D721Med (cell line): ENCODE measurements around the gene CDK5R2.
A peak's percentile ranks its signal among the peaks of the same experiment; 100 is the strongest.
"Not testable (repeated sequence)": the region's sequence is repeated elsewhere in the genome, so short reads cannot be mapped to it uniquely, and the experiment has no call there.

Source experiments
- DNase-seq: peaks from one replicate; pipeline ENCODE4 v3.0.0; 2011; ENCODE audit warnings: low spot score; ENCODE audit not compliant: insufficient read length
- FAIRE-seq: peaks from 2 replicates; lab custom pipeline; 2011; peaks lifted over from hg19 to GRCh38; lab: Jason Lieb, UNC
- TF ChIP-seq, protein P1 (sequence below): IDR thresholded peaks from 2 replicates; pipeline ENCODE4 v1.5.1; 2012; ENCODE audit warnings: mild to moderate bottlenecking, control low read depth; ENCODE audit not compliant: insufficient read depth; ENCODE audit errors: missing control alignments

Gene CDK5R2

DNA sequence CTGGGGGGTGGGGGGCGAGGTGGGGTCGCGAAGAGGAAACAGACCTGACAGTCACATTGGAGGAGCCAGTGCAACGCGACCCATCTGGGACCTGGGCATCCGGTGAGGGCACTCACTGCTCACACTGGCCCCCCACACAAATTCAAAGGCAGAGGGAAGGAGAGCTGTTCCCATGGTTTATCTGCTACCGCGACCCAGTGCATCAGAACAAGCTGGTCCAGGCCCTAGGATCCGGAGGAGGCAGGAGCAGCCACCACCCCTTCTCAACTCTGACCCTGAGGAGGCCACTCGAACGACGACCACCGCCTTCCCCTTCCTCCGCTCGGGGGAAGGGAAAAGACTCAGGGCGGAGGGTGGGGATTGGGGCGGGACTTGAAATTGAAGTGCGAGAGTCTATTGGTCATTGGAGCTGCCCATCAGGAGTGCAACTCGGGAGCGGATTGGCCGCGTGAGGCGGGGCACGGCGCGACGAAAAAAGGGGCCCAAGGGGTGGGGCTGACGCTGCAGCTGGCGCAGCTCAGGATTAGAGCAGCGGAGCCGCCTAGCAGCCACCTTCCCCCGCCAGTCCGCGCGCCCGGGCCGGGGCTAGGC lies at the start of gene CDK5R2:
Gene CDK5R2, plus strand, starts transcription at position 526 of the 591 bp plus-strand sequence. CDS start 155 bp downstream, outside the sequence.
- DNase-seq (peak; percentile 99), FAIRE-seq (no peak)
- TF ChIP-seq, protein P1, sequence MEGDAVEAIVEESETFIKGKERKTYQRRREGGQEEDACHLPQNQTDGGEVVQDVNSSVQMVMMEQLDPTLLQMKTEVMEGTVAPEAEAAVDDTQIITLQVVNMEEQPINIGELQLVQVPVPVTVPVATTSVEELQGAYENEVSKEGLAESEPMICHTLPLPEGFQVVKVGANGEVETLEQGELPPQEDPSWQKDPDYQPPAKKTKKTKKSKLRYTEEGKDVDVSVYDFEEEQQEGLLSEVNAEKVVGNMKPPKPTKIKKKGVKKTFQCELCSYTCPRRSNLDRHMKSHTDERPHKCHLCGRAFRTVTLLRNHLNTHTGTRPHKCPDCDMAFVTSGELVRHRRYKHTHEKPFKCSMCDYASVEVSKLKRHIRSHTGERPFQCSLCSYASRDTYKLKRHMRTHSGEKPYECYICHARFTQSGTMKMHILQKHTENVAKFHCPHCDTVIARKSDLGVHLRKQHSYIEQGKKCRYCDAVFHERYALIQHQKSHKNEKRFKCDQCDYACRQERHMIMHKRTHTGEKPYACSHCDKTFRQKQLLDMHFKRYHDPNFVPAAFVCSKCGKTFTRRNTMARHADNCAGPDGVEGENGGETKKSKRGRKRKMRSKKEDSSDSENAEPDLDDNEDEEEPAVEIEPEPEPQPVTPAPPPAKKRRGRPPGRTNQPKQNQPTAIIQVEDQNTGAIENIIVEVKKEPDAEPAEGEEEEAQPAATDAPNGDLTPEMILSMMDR: no peak

GRCh38 chr2:218910741-218911140 lies 48.7 kb upstream of the CDK5R2 start:
- TF ChIP-seq, protein P1: no peak
- no peak for FAIRE-seq
- DNase-seq: no peak

DNA sequence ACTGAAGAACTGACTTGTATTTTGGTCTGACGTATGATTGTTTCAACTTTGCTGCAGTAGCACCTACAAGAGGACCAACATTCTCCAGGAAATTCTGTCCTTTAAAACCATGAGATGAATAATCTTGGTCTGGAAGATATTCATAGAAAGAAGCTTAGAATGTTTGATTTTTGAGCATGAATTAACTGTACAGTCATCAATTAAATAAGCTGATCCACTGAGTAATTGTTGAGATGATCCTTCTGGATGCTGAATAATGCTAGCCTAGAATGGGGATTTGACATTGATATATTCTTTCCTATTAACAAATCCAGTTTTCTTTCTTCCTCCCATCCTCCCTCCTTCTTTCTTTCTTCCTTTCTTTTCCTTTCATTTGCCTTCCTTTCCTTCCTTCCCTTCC lies 39.0 kb upstream of the CDK5R2 start:
- TF ChIP-seq, protein P1: no peak
- FAIRE-seq (no peak), DNase-seq (no peak)

GRCh38 chr2:218924757-218925156 lies 34.7 kb upstream of the CDK5R2 start:
- FAIRE-seq: no peak
- DNase-seq: no peak
- TF ChIP-seq, protein P1: no peak

GRCh38 chr2:218925434-218925833 lies 34.0 kb upstream of the CDK5R2 start:
- TF ChIP-seq, protein P1: no peak
- DNase-seq (no peak), FAIRE-seq (no peak)

DNA sequence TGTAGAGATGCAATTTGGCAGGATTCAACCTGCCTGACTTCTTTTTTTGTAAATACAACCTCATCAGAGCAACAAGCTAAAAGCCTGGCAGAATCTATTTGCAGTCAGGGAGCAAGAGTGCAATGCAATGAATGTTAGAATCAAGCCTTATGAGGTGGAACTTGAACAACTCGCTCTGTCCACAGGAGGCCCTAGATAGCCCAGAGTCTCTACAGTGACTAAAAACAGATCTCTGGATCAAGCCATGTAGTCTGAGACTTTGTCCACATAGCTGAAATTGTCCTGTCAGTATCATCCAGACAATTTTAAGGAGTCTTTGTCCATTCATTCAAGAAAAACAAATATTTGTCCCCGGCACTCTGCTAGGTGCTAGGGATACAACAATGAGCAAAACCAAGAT lies 32.0 kb upstream of the CDK5R2 start:
- DNase-seq (no peak), FAIRE-seq (no peak)
- TF ChIP-seq, protein P1: no peak

GRCh38 chr2:218927876-218928275 lies 31.6 kb upstream of the CDK5R2 start:
- TF ChIP-seq, protein P1: no peak
- DNase-seq: no peak
- no peak for FAIRE-seq

DNA sequence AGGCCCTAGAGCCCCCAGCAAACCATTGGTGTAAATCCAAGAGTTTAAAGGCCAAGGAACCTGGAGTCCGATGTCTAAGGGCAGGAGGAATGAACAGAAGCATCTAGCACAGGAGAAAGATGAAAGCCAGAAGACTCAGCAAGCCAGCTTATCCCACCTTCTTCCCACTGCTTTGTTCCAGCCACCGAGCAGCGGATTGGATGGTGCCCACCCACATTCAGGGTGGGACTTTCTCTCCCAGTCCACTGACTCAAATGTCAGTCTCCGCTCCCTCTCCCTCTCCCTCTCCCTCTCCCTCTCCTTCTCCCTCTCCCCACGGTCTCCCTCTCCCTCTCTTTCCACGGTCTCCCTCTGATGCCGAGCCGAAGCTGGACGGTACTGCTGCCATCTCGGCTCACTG lies 29.0 kb upstream of the CDK5R2 start:
- FAIRE-seq: not testable (repeated sequence)

DNA sequence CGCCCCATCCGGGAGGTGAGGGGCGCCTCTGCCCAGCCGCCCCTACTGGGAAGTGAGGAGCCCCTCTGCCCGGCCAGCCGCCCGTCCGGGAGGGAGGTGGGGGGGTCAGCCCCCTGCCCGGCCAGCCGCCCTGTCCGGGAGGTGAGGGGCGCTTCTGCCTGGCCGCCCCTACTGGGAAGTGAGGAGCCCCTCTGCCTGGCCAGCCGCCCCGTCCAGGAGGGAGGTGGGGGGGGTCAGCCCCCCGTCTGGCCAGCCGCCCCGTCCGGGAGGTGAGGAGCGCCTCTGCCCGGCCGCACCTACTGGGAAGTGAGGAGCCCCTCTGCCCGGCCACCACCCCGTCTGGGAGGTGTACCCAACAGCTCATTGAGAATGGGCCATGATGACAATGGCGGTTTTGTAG lies 27.7 kb upstream of the CDK5R2 start:
- DNase-seq, FAIRE-seq: not testable (repeated sequence)

More for the DNA sequence above, 29.0 kb upstream of the CDK5R2 start:
- DNase-seq: not testable (repeated sequence)
